CD4-positive, CD25-positive, alpha-beta regulatory T cell (primary cell): ENCODE measurements around the gene RFC2. TPM values are rescaled to one million over a fixed set of nuclear protein-coding genes. Genes with fewer than 3 reads are reported as not detected.
"Not testable (repeated sequence)": the region's sequence is repeated elsewhere in the genome, so short reads cannot be mapped to it uniquely, and the experiment has no call there.

ENCODE experiments used
- ATAC-seq, 2 donors: fragments of 150-1000 bp; cut with Tn5 transposase; one replicate each; pipeline ENCODE4 v1.10.0; 2021; ENCODE audit warnings: low read depth in 2 of 2, moderate number of reproducible peaks in 2 of 2, moderate library complexity in 1 of 2
- DNase-seq, 3 donors: peaks; one replicate each; pipeline versions ENCODE4 v3.0.0 to v3.0.0-alpha.2; 2012 to 2022; ENCODE audit warnings: mixed read lengths in 1 of 3
- H3K27ac ChIP-seq: one replicate; pipeline ENCODE4 v1.7.0; 2013; ENCODE audit warnings: mild to moderate bottlenecking, low read length; ENCODE audit not compliant: insufficient read depth, poor library complexity, severe bottlenecking
- H3K27me3 ChIP-seq: one replicate; pipeline ENCODE4 v1.7.0; 2013; ENCODE audit warnings: low read length; ENCODE audit not compliant: control insufficient read depth, insufficient read depth
- H3K36me3 ChIP-seq: one replicate; pipeline ENCODE4 v1.7.0; 2013; ENCODE audit warnings: mild to moderate bottlenecking, low read length, moderate library complexity; ENCODE audit not compliant: control insufficient read depth, insufficient read depth
- H3K4me1 ChIP-seq: 2 replicates; pipeline ENCODE4 v1.7.0; 2013; ENCODE audit warnings: mild to moderate bottlenecking, low read length; ENCODE audit not compliant: insufficient read depth, control insufficient read depth, poor library complexity, severe bottlenecking
- H3K4me3 ChIP-seq: one replicate; pipeline ENCODE4 v1.7.0; 2013; ENCODE audit warnings: low read depth, mild to moderate bottlenecking, low read length, moderate library complexity
- H3K9me3 ChIP-seq, 2 experiments: 1 replicate in 1 of 2; 2 replicates in 1 of 2; pipeline ENCODE4 v1.7.0; 2013; ENCODE audit warnings: low read length in 2 of 2, mild to moderate bottlenecking in 1 of 2, moderate library complexity in 1 of 2; ENCODE audit not compliant: control insufficient read depth in 2 of 2
- H3K27ac Mint-ChIP-seq, 3 donors: one replicate each; pipeline ENCODE4 v1.8.0; 2020 to 2022; ENCODE audit warnings: mild to moderate bottlenecking in 3 of 3, mixed read lengths in 3 of 3, moderate library complexity in 2 of 3
- H3K27me3 Mint-ChIP-seq: one replicate; pipeline ENCODE4 v1.8.0; 2022; ENCODE audit warnings: mild to moderate bottlenecking, mixed read lengths
- H3K36me3 Mint-ChIP-seq: one replicate; pipeline ENCODE4 v1.8.0; 2020; ENCODE audit warnings: mixed read lengths
- H3K4me1 Mint-ChIP-seq, 4 donors: one replicate each; pipeline ENCODE4 v1.8.0; 2020 to 2022; ENCODE audit warnings: mixed read lengths in 4 of 4, mild to moderate bottlenecking in 1 of 4
- H3K4me3 Mint-ChIP-seq, 4 donors: one replicate each; pipeline ENCODE4 v1.8.0; 2020 to 2022; ENCODE audit warnings: mild to moderate bottlenecking in 4 of 4, mixed read lengths in 4 of 4, moderate library complexity in 3 of 4
- H3K9me3 Mint-ChIP-seq, 7 donors: one replicate each; pipeline ENCODE4 v1.8.0; 2020 to 2022; ENCODE audit warnings: mixed read lengths in 7 of 7, mild to moderate bottlenecking in 3 of 7, moderate library complexity in 2 of 7
- polyA plus RNA-seq, 4 donors: library from polyadenylated mRNA; unstranded; fragments of 300-500 nt; fragmentation: Illumina TruSeq; gene quantifications; one replicate each; pipeline ENCODE4 v1.2.3, GENCODE V29; 2021
- total RNA-seq: library from RNA; stranded (reverse); gene quantifications from one replicate; pipeline ENCODE4 v1.2.3, GENCODE V29; 2022

Gene RFC2
- total and polyA plus RNA-seq, 5 donors from 2014 or later: 15.8 to 33.8 (median 26.7) TPM

DNA sequence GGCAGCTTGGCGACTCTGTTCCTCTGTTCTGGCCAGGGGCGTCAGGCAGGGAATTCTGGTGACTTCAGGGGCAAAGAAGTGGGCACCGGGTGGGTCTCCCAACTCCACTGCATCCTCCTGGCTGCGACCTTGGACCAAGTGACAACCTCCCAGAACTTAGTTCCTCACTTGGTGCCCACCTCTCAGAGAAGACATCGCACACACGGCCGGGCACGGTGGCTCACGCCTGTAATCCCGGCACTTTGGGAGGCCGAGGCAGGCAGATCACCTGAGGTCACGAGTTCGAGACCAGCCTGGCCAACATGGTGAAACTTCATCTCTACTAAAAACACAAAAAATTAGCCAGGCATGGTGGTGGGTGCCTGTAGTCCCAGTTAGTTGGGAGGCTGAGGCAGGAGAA lies 29.3 kb downstream of the RFC2 start:
- not testable (repeated sequence) for H3K27ac ChIP-seq, H3K27me3 Mint-ChIP-seq, H3K36me3 Mint-ChIP-seq, H3K4me1 Mint-ChIP-seq, H3K4me3 Mint-ChIP-seq, H3K9me3 ChIP-seq, H3K4me1 ChIP-seq, DNase-seq, H3K4me3 ChIP-seq, H3K27ac Mint-ChIP-seq, ATAC-seq, H3K27me3 ChIP-seq, H3K9me3 Mint-ChIP-seq, H3K36me3 ChIP-seq

- Histone ChIP-seq H3K27me3 (no peaks in the 10 kb centered on the region), H3K4me3 (no peak overlapping the region), H3K9me3 (no peaks in the 10 kb centered on the region), H3K4me1 (no peaks in the 10 kb centered on the region), H3K27ac (no peak overlapping the region), H3K36me3 (peaks cover 2% of the 10 kb centered on the region)
- H3K4me3 Mint-ChIP-seq: no peak overlapping the region
- ATAC-seq: no peak
- DNase-seq: no peak
- H3K27me3 Mint-ChIP-seq: no peaks in the 10 kb centered on the region
- peaks cover 9% of the 10 kb centered on the region for H3K36me3 Mint-ChIP-seq
- H3K4me1 Mint-ChIP-seq: peaks cover 0 to 2% (median under 1%) of the 10 kb centered on the region in 4 donors
- H3K9me3 Mint-ChIP-seq: no peaks in the 10 kb centered on the region
- no peak overlapping the region for H3K27ac Mint-ChIP-seq
Observed at GRCh38 chr7:74224511-74224832, 29.7 kb downstream of the RFC2 start.

DNA sequence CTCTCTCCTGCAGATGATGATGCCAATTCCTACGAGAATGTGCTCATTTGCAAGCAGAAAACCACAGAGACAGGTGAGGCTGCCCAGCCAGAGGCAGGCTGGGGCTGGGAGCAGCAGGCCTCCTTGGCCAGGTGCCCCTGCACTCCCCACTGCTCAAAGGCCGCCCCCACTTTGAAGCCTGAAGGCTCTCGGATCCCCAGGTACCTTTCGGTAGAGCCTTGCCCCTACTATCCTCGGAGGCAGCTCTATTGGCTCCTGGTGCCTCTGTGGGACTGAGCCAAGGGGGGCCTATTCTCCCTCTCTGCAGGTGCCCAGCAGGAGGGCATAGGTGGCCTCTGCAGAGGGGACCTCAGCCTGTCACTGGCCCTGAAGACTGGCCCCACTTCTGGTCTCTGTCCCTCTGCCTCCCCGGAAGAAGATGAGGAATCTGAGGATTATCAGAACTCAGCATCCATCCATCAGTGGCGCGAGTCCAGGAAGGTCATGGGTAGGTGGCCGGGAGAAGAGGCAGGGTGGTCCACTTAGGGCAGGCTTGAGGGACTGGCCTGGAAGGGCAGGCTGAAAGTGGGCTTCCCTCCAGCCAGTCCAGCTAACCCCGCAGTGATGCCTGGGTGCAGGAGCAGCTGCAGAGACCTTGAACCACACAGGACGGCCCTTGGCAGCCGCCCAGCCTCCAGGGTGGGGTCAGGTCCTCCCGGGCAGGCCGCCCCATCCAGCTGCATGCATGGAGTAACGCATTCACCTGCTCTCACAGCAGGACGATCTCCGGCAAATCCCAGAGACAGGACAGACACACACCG lies 30.3 kb downstream of the RFC2 start:
- no peak for DNase-seq
- H3K27ac Mint-ChIP-seq: no peak overlapping the region
- Histone ChIP-seq H3K27me3 (no peaks in the 10 kb centered on the region), H3K4me1 (no peaks in the 10 kb centered on the region), H3K9me3 (no peaks in the 10 kb centered on the region), H3K27ac (no peak overlapping the region), H3K36me3 (peaks cover 2% of the 10 kb centered on the region), H3K4me3 (no peak overlapping the region)
- peaks cover 0 to 2% (median under 1%) of the 10 kb centered on the region in 4 donors for H3K4me1 Mint-ChIP-seq
- no peaks in the 10 kb centered on the region for H3K27me3 Mint-ChIP-seq
- H3K9me3 Mint-ChIP-seq: no peaks in the 10 kb centered on the region
- no peak overlapping the region for H3K4me3 Mint-ChIP-seq
- ATAC-seq: no peak
- H3K36me3 Mint-ChIP-seq: peaks cover 4% of the 10 kb centered on the region

DNA sequence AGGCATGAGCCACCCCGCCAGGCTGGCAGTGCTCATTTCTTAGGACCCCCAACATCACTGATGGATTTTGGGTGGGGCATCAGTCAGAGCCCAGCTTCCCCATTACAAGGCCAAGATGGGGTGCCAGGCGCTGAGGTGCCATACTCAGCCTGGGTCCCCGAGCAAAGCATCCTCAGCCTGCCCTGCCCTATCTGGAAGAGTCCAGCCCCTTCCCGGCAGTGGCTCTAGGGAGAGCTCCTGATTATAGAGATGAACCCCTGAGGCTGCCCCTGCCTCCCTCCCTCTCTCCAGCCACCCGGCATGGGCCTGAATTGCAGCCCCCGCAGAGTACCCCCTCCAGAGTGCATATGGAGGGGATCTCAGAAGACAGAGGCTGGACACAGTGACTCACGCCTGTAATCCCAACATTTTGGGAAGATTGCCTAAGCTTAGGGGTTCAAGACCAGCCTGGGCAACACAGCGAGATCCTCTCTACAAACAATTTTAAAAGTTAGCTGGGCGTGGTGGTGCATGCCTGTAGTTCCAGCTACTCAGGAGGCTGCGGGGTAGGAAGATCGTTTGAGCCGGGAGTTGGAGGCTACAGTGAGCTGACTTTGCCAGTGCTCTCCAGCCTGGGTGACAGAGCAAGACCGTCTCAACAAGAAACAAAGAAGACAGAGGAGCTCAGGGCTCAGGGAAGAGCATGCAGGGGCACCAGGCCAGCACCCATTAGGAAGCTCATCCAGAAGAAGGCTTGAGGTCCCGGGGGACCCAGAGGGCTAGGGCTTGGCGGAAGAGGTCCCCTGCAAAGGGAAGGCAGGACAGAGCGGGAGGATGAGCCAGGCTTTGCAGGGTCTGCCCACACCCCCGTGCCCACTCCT lies 31.1 kb downstream of the RFC2 start:
- no peaks in the 10 kb centered on the region for H3K9me3 ChIP-seq
- no peaks in the 10 kb centered on the region for H3K4me1 ChIP-seq
- DNase-seq (no peak), ATAC-seq (no peak)
- H3K27me3 ChIP-seq: no peaks in the 10 kb centered on the region
- H3K27ac ChIP-seq: no peak overlapping the region
- peaks cover 4% of the 10 kb centered on the region for H3K36me3 Mint-ChIP-seq
- H3K27me3 Mint-ChIP-seq: no peaks in the 10 kb centered on the region
- peak overlapping the region in 1 of 3 donors; percentile 82 for H3K27ac Mint-ChIP-seq
- H3K4me3 Mint-ChIP-seq: no peak overlapping the region
- no peak overlapping the region for H3K4me3 ChIP-seq
- H3K9me3 Mint-ChIP-seq: no peaks in the 10 kb centered on the region
- H3K36me3 ChIP-seq: peaks cover 2% of the 10 kb centered on the region
- peaks cover 0 to 5% (median 2%) of the 10 kb centered on the region in 4 donors for H3K4me1 Mint-ChIP-seq

GRCh38 chr7:74221713-74222112 lies 32.5 kb downstream of the RFC2 start:
- H3K27ac Mint-ChIP-seq: peak overlapping the region in 1 of 3 donors; percentile 87
- H3K4me3 Mint-ChIP-seq: no peak overlapping the region
- DNase-seq: no peak
- no peaks in the 10 kb centered on the region for H3K27me3 Mint-ChIP-seq
- Histone ChIP-seq H3K4me3 (no peak overlapping the region), H3K9me3 (no peaks in the 10 kb centered on the region), H3K4me1 (peaks cover 9% of the 10 kb centered on the region), H3K27ac (no peak overlapping the region), H3K36me3 (peaks cover 2% of the 10 kb centered on the region), H3K27me3 (no peaks in the 10 kb centered on the region)
- no peak for ATAC-seq
- peaks cover 4% of the 10 kb centered on the region for H3K36me3 Mint-ChIP-seq
- H3K4me1 Mint-ChIP-seq: peaks cover 0 to 16% (median 7%) of the 10 kb centered on the region in 4 donors
- H3K9me3 Mint-ChIP-seq: no peaks in the 10 kb centered on the region

DNA sequence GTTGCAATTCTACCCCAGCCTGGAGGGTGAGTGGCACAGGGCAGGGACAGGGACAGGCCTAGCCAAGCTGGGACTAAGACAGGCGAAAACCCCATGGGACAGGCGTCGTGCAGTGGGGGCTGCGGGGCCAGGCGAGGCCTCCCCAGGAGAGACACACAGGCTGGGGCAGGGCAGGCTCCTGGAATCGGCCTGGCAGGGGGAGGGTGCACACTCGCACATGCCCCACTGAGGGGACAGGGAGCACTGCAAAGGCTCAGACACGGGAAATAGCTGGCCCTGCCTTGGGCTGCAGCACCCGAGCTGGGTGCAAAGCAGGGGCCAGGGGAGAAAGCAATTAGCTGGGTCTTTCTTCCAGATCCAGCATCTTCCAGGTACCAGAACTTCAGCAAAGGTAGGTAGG lies 34.0 kb downstream of the RFC2 start:
- Histone ChIP-seq H3K4me3 (no peak overlapping the region), H3K27ac (no peak overlapping the region), H3K4me1 (peaks cover 9% of the 10 kb centered on the region), H3K27me3 (no peaks in the 10 kb centered on the region), H3K9me3 (no peaks in the 10 kb centered on the region), H3K36me3 (no peaks in the 10 kb centered on the region)
- H3K27me3 Mint-ChIP-seq: no peaks in the 10 kb centered on the region
- no peak overlapping the region for H3K27ac Mint-ChIP-seq
- peaks cover 0 to 16% (median 5%) of the 10 kb centered on the region in 4 donors for H3K4me1 Mint-ChIP-seq
- DNase-seq (no peak), ATAC-seq (no peak)
- H3K4me3 Mint-ChIP-seq: no peak overlapping the region
- no peaks in the 10 kb centered on the region for H3K36me3 Mint-ChIP-seq
- no peaks in the 10 kb centered on the region for H3K9me3 Mint-ChIP-seq

DNA sequence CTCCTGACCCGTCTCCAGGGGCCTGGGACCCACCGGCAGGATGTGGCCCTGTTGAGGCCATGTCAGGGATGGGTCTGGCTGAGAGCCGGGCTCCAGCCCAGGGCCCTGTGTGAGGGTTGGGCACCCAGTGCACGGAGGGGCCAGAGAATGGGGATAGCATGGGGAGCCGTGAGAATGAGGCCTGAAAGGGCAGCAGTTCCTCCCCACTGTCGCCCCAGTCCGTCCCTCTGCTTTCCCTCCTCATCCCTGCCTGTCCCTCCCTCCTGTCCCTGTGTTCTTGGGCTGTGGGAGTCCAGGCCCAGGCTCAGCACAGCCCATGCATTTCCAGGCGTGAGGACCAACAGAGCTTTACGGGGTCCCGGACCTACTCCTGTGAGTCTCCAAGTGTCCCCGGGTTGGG lies 34.8 kb downstream of the RFC2 start:
- H3K27me3 ChIP-seq: no peaks in the 10 kb centered on the region
- H3K4me3 ChIP-seq: no peak overlapping the region
- peaks cover 9% of the 10 kb centered on the region for H3K4me1 ChIP-seq
- no peak overlapping the region for H3K27ac ChIP-seq
- Mint-ChIP-seq H3K9me3 (no peaks in the 10 kb centered on the region), H3K4me3 (no peak overlapping the region), H3K27ac (no peak overlapping the region), H3K27me3 (no peaks in the 10 kb centered on the region), H3K36me3 (no peaks in the 10 kb centered on the region), H3K4me1 (peaks cover 0 to 16% (median 5%) of the 10 kb centered on the region in 4 donors)
- no peak for DNase-seq
- no peaks in the 10 kb centered on the region for H3K36me3 ChIP-seq
- H3K9me3 ChIP-seq: no peaks in the 10 kb centered on the region
- ATAC-seq: no peak
